ENCODE data around the gene PSMD9.
"Not testable (repeated sequence)": the region's sequence is repeated elsewhere in the genome, so short reads cannot be mapped to it uniquely, and the experiment has no call there.

Gene PSMD9

DNA sequence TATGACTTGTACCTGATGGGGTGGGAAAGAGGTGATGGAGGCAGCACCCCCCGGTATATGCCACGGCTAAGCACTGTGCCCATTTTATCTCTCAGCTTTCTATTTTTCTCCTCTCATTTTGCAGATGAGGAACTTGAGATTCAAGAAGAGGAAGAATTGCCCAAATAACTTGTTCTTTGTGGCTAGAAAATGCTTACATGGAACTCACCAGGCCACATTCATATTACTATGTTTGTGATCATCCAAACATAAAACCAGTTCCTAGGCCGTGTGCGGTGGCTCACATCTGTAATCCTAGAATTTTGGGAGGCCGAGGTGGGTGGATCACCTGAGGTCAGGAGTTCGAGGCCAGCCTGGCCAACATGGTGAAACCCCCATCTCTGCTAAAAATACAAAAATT, 14.5 kb upstream of the PSMD9 start:
- no peak for DNase-seq

GRCh38 chr12:121875582-121875981, 13.0 kb upstream of the PSMD9 start:
- no peak for DNase-seq

DNA sequence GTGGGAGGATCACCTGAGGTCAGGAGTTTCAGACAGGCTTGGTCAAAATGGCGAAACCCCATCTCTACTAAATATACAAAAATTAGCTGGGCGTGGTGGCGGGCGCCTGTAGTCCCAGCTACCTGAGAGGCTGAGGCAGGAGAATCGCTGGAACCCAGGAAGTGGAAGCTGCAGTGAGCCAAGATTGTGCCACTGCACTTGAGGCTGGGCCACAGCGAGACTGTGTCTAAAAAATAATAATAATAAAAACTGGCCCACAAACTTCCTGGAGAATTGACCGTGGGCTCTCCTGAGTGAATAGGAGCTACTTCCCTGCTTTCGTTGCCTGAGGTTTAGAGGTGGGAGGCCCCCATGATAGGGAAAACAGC, 12.5 kb upstream of the PSMD9 start:
- DNase-seq = not testable (repeated sequence)

GRCh38 chr12:121883315-121883660, 5.3 kb upstream of the PSMD9 start:
- no peak for DNase-seq

GRCh38 chr12:121885129-121885528, 3.5 kb upstream of the PSMD9 start:
- DNase-seq = not testable (repeated sequence)

- DNase-seq = no peak
Observed at GRCh38 chr12:121888083-121888477, 510 bp upstream of the PSMD9 start.

- DNase-seq = no peak
Observed at GRCh38 chr12:121889274-121889624, 659 bp downstream of the PSMD9 start.

- not testable (repeated sequence) for DNase-seq
Observed at GRCh38 chr12:121889661-121890060, 1.1 kb downstream of the PSMD9 start.

- no peak for DNase-seq
Observed at GRCh38 chr12:121892673-121893561, 4.3 kb downstream of the PSMD9 start.

DNA sequence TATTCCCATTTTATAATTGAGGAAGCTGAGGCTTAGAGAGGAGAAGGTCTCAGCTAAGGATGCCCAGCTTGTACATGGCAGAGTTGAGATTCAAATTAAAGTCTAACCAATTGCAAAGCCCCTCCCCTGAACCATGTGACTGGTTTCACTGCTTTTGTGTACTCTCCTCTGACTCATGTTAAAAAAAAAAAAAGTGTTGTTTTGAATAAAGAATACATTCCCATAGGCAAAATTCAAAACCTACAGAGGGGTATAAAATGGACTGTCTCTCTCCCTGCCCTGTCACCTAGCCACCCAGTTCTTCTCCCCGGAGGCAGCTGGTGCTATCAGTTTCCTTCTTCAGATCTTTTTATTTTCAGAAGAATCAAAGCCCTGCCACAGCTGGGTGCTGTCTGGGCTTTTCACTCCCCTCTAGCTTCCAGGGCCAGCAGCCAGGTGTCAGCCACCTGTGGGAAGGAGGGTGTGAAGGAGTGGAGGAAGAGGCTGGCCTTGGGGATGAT, 5.4 kb downstream of the PSMD9 start:
- peak; percentile 47 for DNase-seq

DNA sequence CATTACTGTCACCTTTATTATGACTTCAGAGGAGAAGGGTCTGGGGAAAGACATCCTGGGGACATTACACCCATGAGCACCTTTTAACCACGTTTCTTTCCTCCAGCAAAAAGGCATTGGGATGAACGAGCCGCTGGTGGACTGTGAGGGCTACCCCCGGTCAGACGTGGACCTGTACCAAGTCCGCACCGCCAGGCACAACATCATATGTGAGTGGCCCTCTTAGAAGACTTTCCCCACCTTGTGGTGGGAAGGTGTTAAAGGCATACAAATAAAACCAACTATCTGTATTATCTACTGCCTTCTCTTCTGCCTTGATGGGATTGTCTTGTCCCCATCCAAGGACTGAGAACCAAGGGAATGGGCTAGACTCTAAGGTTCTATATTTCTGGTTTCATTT, 6.0 kb downstream of the PSMD9 start:
- DNase-seq = peak; percentile 4

DNA sequence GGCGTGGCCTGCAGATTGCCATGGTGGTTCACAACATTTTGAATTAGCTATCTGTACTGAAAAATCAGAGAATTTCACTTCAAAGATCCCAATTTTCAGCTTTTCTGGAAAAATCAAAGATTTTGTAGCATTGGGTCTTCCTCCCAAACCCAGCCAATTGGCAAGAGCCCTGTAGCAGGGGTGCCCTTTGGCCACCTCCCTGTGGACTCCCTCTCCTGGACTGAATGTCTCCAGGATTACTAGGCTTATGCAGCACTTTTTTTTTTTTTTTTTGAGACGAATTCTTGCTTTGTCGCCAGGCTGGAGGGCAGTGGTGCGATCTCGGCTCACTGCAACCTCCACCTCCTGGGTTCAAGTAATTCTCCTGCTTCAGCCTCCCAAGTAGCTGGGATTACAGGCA, 9.7 kb downstream of the PSMD9 start:
- no peak for DNase-seq

GRCh38 chr12:121899590-121899989, 11.0 kb downstream of the PSMD9 start:
- DNase-seq = no peak

GRCh38 chr12:121903202-121903601, 14.6 kb downstream of the PSMD9 start:
- DNase-seq = no peak

- DNase-seq = no peak
Observed at GRCh38 chr12:121905746-121906145, 17.2 kb downstream of the PSMD9 start.

DNA sequence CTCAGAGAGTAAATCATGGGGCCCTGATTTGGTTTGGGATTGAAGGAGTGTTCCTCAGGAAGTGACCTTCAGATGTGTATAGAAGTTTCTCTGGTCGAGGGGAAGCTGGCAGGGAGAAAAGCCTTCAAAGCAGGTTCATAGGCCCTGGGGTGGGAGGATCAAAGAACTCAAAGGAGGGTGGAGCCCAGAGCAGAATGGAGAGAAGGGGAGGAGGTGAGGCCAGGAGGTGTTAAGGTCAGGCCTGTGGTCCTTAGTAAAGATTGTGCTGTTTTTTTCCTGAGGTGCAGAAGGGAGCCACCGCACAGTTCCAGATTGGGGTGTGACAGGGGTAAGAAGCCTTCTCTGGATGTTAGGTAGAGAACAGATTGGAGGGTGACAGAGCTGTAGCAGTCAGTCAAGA, 20.1 kb downstream of the PSMD9 start:
- no peak for DNase-seq

DNA sequence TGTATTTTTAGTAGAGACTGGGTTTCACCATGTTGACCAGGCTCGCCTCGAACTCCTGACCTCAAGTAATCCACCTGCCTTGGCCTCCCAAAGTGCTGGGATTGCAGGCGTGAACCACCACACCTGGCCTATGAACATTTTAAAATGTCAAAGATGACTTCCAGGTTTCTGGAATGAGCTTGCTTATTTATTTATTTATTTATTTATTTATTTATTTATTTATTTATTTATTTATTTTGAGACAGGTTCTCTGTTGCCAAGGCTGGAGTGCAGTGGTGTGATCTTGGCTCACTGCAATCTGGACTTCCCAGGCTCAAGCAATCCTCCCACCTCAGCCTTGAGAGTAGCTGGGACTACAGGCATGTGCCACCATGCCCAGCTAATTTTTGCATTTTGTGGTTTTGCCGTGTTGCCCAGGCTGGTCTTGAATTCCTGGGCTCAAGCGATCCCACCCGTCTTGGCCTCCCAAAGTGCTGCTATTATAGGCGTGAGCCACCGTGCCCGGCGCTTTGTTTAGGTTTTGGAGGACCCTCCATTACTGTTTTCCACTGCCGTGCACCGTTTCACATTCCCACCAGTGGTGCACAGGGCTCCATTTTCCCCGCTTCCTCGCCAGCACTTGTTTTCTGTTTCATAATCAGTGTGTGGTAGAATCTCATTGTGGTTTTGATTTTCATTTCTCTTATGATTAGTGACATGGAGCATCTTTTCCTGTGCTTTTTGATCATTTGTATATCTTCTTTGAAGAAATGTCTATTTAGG, 23.4 kb downstream of the PSMD9 start:
- DNase-seq = no peak

GRCh38 chr12:121915841-121916321, 27.3 kb downstream of the PSMD9 start:
- no peak for DNase-seq

- DNase-seq = no peak
Observed at GRCh38 chr12:121916719-121917118, 28.1 kb downstream of the PSMD9 start.

- DNase-seq = peak; percentile 84
Observed at GRCh38 chr12:121917950-121918678, 29.5 kb downstream of the PSMD9 start, which contains the start of gene CFAP251. Gene CFAP251 (plus strand): TSS chr12:121918592. CDS start chr12:121921306, 2,714 bp downstream.

DNA sequence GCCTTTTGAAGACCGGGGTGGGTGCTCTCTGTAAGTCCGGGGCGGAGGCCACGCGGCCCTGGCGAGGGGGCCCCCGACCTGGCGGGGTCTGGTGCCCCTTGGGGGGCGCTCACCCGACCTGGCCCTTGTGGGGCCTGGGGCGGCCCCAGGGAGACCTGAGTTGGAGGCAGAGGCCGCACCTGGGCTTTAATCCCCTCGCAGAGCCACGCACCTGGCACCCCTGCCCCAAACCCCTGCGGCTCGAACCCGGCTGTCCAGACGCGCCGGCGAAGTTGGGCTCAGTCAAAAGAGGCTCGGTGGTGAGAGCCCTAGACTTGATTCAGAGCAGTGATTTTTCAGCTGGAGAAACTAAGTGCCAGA, 30.1 kb downstream of the PSMD9 start:
- DNase-seq = no peak

DNA sequence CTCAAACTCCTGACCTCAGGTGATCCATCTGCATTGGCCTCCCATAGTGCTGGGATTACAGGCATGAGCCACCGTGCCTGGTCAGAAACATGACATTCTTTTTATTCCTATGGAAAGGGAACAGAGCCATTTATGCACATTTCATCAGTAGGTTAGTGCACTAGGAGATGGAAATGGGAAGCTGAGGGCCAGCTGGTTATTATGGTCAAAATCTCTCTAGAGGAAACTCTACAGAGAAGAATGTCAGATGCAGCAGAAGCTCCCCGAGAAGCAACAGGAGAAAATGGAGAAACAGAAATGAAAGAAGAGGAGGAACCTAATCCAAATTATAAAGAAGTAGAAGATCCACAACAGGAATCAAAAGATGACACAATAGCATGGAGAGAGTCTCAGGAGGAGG, 32.5 kb downstream of the PSMD9 start:
- no peak for DNase-seq

DNA sequence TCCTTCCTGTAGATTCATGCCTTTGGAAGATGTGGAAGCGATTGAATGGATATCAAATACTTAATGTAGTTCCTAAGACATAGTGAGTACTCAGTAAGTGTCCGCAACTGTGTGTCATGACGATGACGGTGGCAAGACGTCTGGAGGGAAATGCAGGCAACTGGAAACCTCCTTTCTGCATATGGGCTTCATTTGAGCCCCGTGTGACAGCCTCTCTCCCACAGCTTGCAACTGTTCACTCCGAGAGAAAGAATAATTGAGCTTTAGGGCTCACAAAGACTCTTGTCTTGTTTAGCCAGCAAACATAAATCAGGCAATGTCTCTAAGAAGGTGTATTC, 36.7 kb downstream of the PSMD9 start:
- DNase-seq = no peak

Measured in NCI-H526 treated with DMSO at 0.1 percent for 48 hours (cell line).